Right lobe of liver (tissue), 4 donors: ENCODE measurements around the gene SART3.

Experiments
- CTCF ChIP-seq, 4 donors: fragments of 200-600 bp in 3 of 4; fragments of 450-650 bp in 1 of 4; IDR thresholded peaks; one replicate each; pipeline versions ENCODE4 v1.5.1 to v1.8.0; 2016 to 2022; ENCODE audit warnings: antibody characterized with exemption in 4 of 4, mild to moderate bottlenecking in 2 of 4
- POLR2A ChIP-seq: fragments of 450-650 bp; IDR thresholded peaks from one replicate; pipeline ENCODE4 v1.6.1; 2017; ENCODE audit warnings: antibody characterized with exemption, mild to moderate bottlenecking
- donor health status: DM: no; HTN: no; CAD: no.
- donor health status: DM: no; HTN: no; CAD: no.
- donor health status: DM: no; HTN: yes; CAD: no.

- no peak for TF ChIP-seq CTCF (IDR thresholded peaks at IDR 0.05)
- TF ChIP-seq POLR2A: no peak
Measured at GRCh38 chr12:108526482-108527165, 34.3 kb downstream of the SART3 start.
